Endodermal cell (in vitro differentiated cells): Measurements from ENCODE around the gene ERC1. TPM values are rescaled to one million over a fixed set of nuclear protein-coding genes. Genes with fewer than 3 reads are reported as not detected.

Experiments
- DNase-seq: peaks from one replicate; pipeline ENCODE4 v3.0.0-alpha.2; 2017
- H3K27ac ChIP-seq: 2 replicates; pipeline ENCODE4 v1.5.1; 2013; ENCODE audit warnings: mild to moderate bottlenecking, low read depth, low read length, moderate library complexity
- H3K27me3 ChIP-seq: 2 replicates; pipeline ENCODE4 v1.6.1; 2013; ENCODE audit warnings: mild to moderate bottlenecking, low read length, moderate library complexity; ENCODE audit not compliant: insufficient read depth, control insufficient read depth, poor library complexity, severe bottlenecking
- H3K36me3 ChIP-seq: 2 replicates; pipeline ENCODE4 v1.7.0; 2013; ENCODE audit warnings: mild to moderate bottlenecking, low read length, moderate library complexity; ENCODE audit not compliant: control insufficient read depth, insufficient read depth
- H3K4me1 ChIP-seq: one replicate; pipeline ENCODE4 v1.7.0; 2013; ENCODE audit warnings: low read length; ENCODE audit not compliant: control insufficient read depth, insufficient read depth
- H3K4me3 ChIP-seq: 2 replicates; pipeline ENCODE4 v1.5.1; 2013; ENCODE audit warnings: mild to moderate bottlenecking, low read length, moderate library complexity
- H3K9ac ChIP-seq: 2 replicates; pipeline ENCODE4 v1.6.1; 2013; ENCODE audit warnings: mild to moderate bottlenecking, low read length, moderate library complexity; ENCODE audit not compliant: poor library complexity, severe bottlenecking; ENCODE audit errors: extremely low read depth
- H3K9me3 ChIP-seq: 2 replicates; pipeline ENCODE4 v1.6.1; 2013; ENCODE audit warnings: mild to moderate bottlenecking, low read length, moderate library complexity; ENCODE audit not compliant: control insufficient read depth
- H3K27ac Mint-ChIP-seq: 2 replicates; pipeline ENCODE4 v1.8.0; 2020; ENCODE audit warnings: mixed read lengths
- H3K27me3 Mint-ChIP-seq: 2 replicates; pipeline ENCODE4 v1.8.0; 2021; ENCODE audit warnings: mild to moderate bottlenecking, mixed read lengths; ENCODE audit not compliant: insufficient read depth
- H3K36me3 Mint-ChIP-seq: 2 replicates; pipeline ENCODE4 v1.8.0; 2020; ENCODE audit warnings: low read depth, mixed read lengths
- H3K4me1 Mint-ChIP-seq: 2 replicates; pipeline ENCODE4 v1.8.0; 2020; ENCODE audit warnings: mixed read lengths
- H3K4me3 Mint-ChIP-seq: 2 replicates; pipeline ENCODE4 v1.8.0; 2020; ENCODE audit warnings: mild to moderate bottlenecking, moderate library complexity, mixed read lengths
- H3K9me3 Mint-ChIP-seq: 2 replicates; pipeline ENCODE4 v1.8.0; 2020; ENCODE audit warnings: mild to moderate bottlenecking, mixed read lengths
- CTCF ChIP-seq: fragments of 200-600 bp; sonication (generic); conservative IDR thresholded peaks from 2 replicates; pipeline ENCODE4 v1.5.0; 2021; ENCODE audit warnings: antibody characterized with exemption, mild to moderate bottlenecking
- WGBS, 2 experiments: methylation state at CpG; one replicate each; pipeline versions ENCODE4 v1.1.5 to v1.1.7; 2013; ENCODE audit warnings: missing lambda C conversion rate in 2 of 2, mixed read lengths in 1 of 2; ENCODE audit not compliant: insufficient coverage in 1 of 2, insufficient read length in 1 of 2; 5-methylcytosine and 5-hydroxymethylcytosine counted together
- total RNA-seq, 2 donors: library from RNA; stranded (reverse); fragmentation: NEBNext Ultra II Directional in 1 of 2; extraction: Animal tissue kit (Norgen Biotek cat#: 25700) in 1 of 2; gene quantifications; 2 replicates in 1 of 2; 3 replicates in 1 of 2; pipeline ENCODE4 v1.2.1, GENCODE V29; 2021

Gene ERC1
- total RNA-seq, 2 donors from 2014 or later: 60.6 to 159 TPM

- Mint-ChIP-seq H3K27ac (no peak overlapping the region), H3K4me1 (peaks cover 7% of the 10 kb centered on the region), H3K4me3 (no peak overlapping the region), H3K27me3 (no peaks in the 10 kb centered on the region), H3K36me3 (peaks cover 22% of the 10 kb centered on the region), H3K9me3 (no peaks in the 10 kb centered on the region)
- H3K4me3 ChIP-seq: no peak overlapping the region
- no peaks in the 10 kb centered on the region for H3K27me3 ChIP-seq
- H3K9ac ChIP-seq: no peak overlapping the region
- no peak for DNase-seq
- H3K9me3 ChIP-seq: no peaks in the 10 kb centered on the region
- H3K36me3 ChIP-seq: no peaks in the 10 kb centered on the region
- no peak overlapping the region for H3K27ac ChIP-seq
- no peaks in the 10 kb centered on the region for H3K4me1 ChIP-seq
- 91% methylated on average over 1 of the region's 2 CpGs; no CpG with 5 or more reads in 1 of the 2 experiments for WGBS, 2 experiments
- TF ChIP-seq CTCF: no peak
These were observed 183.6 kb downstream of the ERC1 start for GRCh38 chr12:1174659-1175058.

- no peak overlapping the region for H3K4me3 ChIP-seq
- peaks cover 5% of the 10 kb centered on the region for H3K36me3 ChIP-seq
- no peaks in the 10 kb centered on the region for H3K4me1 ChIP-seq
- Mint-ChIP-seq H3K9me3 (no peaks in the 10 kb centered on the region), H3K27me3 (no peaks in the 10 kb centered on the region), H3K4me3 (no peak overlapping the region), H3K27ac (no peak overlapping the region), H3K4me1 (peaks cover 4% of the 10 kb centered on the region), H3K36me3 (peaks cover 30% of the 10 kb centered on the region)
- H3K27ac ChIP-seq: no peak overlapping the region
- no peaks in the 10 kb centered on the region for H3K9me3 ChIP-seq
- no peak for DNase-seq
- TF ChIP-seq CTCF: no peak
- H3K9ac ChIP-seq: no peak overlapping the region
- H3K27me3 ChIP-seq: no peaks in the 10 kb centered on the region
These were observed 185.2 kb downstream of the ERC1 start for GRCh38 chr12:1176191-1176590.

GRCh38 chr12:1179128-1179527, 188.1 kb downstream of the ERC1 start:
- peaks cover 50% of the 10 kb centered on the region for H3K36me3 Mint-ChIP-seq
- 88 to 100% methylated on average over 1 of the region's 1 CpG for WGBS, 2 experiments
- Histone ChIP-seq H3K36me3 (peaks cover 16% of the 10 kb centered on the region), H3K4me1 (no peaks in the 10 kb centered on the region), H3K9me3 (no peaks in the 10 kb centered on the region), H3K9ac (no peak overlapping the region), H3K27me3 (no peaks in the 10 kb centered on the region), H3K27ac (no peak overlapping the region), H3K4me3 (no peak overlapping the region)
- DNase-seq: no peak
- no peak overlapping the region for H3K4me3 Mint-ChIP-seq
- no peaks in the 10 kb centered on the region for H3K27me3 Mint-ChIP-seq
- TF ChIP-seq CTCF: no peak
- H3K9me3 Mint-ChIP-seq: no peaks in the 10 kb centered on the region
- H3K4me1 Mint-ChIP-seq: no peaks in the 10 kb centered on the region
- no peak overlapping the region for H3K27ac Mint-ChIP-seq
